ENCODE results near the gene AKAP6.

Gene AKAP6

DNA sequence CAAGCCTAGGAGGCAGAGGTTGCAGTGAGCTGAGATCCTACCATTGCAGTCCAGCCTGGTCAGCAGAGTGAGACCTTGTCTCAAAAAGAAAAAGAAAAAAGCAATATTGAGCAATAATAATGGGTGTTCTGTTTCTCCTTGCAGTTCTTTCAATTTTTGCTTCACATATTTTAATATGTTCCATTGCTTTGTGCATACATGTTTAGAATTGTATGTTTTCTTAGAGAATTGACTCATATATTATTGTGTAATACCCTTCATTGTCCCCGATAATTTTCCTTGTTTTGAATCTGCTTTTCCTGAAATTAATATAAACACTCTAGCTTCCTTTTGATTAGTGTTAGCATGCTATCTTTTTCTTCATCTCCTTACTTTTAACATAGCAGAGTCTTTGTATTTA is 471.2 kb downstream of the AKAP6 start:
- DNase-seq (ENCODE audit: low read depth in 2 of 3, low spot score in 1 of 3) = no peak

DNA sequence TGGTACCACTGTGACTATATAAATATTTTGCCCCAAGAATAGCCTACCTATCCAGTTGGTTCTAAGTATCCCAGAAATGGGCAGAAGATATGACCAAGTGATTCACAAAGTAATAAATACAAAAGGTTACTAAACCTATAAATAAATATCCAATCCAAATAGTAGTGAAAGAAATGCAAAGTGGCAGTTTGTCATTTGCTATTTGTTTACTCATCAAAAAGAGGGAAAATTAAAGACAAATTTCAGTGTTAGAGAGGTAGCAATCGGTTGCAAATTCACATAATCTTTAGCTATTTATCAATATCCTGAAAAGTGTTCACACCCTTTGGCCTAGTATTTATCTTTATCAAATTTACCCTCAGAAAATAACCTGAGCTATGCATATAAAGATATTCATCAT is 473.2 kb downstream of the AKAP6 start:
- no peak for DNase-seq (ENCODE audit: low read depth in 2 of 3, low spot score in 1 of 3)

DNA sequence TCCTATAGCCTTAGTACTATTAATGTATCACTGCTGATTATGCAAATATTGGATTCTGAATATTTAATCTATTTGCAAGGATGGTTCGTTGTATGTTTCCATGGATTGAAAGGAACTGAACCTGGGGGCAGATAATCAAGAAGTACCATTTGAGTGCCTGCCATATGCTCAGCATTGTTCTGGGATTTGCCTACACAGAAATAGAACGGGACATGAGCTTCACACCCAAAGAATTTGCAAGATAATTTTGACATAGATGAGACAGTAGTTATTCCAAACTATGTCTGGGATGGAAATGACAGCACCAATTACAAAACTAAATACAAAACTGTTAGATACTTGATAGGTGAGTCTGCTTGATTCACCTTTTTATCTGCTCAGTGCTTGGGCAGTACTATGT is 476.9 kb downstream of the AKAP6 start:
- DNase-seq (ENCODE audit: low read depth in 2 of 3, low spot score in 1 of 3) = no peak

DNA sequence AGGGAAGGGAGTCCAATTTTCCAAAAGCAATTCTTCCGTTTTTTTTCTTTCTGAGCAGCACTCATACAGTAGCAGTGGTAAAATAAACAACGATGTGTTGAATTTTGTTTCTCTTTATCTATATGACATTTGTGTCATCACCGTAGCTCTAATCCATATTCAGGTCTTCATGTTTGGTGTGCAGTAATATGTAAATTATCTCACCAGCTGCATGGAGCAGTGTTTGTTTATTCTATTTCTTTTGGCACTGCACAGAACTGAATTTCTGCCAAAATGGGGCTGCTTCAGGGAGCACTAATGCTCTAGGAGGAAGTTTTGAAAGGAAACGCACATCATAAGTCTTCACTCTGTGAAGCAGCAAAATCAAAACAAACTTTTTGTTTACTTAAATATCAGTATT is 479.5 kb downstream of the AKAP6 start:
- no peak for DNase-seq (ENCODE audit: low read depth in 2 of 3, low spot score in 1 of 3)

DNA sequence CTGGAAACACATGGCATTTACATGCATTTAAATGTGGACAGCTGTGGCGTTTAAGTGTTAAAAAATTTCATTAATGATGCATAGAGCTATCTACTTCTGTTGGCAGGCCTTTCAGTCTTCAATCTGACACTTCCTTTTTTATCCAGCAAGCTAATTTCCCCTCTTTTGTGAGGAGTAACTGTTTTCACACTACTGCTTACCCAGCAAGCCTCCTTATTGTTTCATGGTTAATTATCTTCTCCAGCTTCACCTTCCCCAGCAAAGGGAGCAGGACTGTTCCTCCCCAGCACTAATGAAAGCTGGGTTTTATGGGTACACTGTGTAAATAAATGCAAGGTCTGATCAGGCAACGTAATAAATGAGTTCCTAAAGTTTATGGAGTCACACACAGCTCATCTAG is 480.2 kb downstream of the AKAP6 start:
- no peak for DNase-seq (ENCODE audit: low read depth in 2 of 3, low spot score in 1 of 3)

- DNase-seq (ENCODE audit: low read depth in 2 of 3, low spot score in 1 of 3) = no peak
Measured at GRCh38 chr14:32813401-32813800, 484.3 kb downstream of the AKAP6 start.

DNA sequence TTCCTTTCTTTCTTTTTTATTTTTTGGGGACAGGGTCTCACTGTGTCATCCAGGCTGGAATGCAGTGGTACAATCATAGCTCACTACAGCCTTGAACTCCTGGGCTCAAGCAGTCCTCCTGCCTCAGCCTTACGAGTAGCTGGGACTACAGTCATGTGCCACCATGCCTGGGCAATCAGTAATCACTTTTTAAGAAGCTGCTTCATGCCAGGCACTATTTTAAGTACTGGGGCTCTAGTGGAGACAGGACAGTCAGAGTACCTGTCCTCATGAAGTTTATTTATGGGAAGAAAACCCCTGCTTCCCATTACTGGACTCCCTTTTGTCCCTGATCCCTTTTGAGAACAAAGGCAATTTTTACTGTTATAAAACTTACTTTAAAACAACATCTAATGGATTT is 485.6 kb downstream of the AKAP6 start:
- no peak for DNase-seq (ENCODE audit: low read depth in 2 of 3, low spot score in 1 of 3)

GRCh38 chr14:32816588-32816987 is 487.5 kb downstream of the AKAP6 start:
- DNase-seq (ENCODE audit: low read depth in 2 of 3, low spot score in 1 of 3) = no peak

DNA sequence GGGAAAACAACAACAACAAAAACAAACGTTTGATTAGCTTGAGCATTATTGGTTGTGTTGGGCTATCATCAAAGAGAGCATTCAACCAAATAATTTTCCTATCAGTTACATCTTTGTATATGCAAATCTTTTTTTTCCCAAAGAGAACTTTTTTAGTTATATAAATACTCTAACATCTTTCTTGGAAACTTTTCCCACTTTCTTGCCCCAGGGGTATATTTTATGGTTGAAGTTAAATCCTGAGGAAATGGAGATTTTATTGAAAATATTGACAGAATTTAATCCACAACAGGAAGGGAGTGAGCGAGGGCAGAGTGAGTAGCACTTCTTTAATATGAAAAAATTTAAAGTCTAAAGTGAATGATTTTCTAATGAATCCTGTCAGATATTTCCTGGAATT is 488.7 kb downstream of the AKAP6 start:
- no peak for DNase-seq (ENCODE audit: low read depth in 2 of 3, low spot score in 1 of 3)

DNA sequence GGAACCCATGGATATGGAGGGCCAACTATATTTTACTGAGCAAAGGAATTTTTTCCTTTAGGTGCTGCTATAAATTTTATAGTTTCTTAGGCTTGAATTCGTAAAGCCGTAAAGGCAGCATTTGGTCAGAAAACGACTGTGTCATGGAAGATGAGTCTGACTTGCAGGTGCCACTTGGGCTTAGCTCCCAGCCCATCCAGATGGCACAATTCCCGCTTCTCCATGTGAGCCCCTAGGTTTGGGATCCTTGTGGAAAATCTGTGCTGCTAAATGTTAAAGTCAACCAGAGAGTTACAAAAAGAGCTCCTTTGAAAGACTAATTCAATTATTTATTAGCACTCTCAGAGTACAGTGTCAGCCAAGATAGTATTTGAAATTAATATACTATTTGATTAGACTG is 489.5 kb downstream of the AKAP6 start:
- DNase-seq (ENCODE audit: low read depth in 2 of 3, low spot score in 1 of 3) = no peak

GRCh38 chr14:32820181-32820580 is 491.1 kb downstream of the AKAP6 start:
- no peak for DNase-seq (ENCODE audit: low read depth in 2 of 3, low spot score in 1 of 3)

- DNase-seq (ENCODE audit: low read depth in 2 of 3, low spot score in 1 of 3) = no peak
Measured at GRCh38 chr14:32820682-32821081, 491.6 kb downstream of the AKAP6 start.

DNA sequence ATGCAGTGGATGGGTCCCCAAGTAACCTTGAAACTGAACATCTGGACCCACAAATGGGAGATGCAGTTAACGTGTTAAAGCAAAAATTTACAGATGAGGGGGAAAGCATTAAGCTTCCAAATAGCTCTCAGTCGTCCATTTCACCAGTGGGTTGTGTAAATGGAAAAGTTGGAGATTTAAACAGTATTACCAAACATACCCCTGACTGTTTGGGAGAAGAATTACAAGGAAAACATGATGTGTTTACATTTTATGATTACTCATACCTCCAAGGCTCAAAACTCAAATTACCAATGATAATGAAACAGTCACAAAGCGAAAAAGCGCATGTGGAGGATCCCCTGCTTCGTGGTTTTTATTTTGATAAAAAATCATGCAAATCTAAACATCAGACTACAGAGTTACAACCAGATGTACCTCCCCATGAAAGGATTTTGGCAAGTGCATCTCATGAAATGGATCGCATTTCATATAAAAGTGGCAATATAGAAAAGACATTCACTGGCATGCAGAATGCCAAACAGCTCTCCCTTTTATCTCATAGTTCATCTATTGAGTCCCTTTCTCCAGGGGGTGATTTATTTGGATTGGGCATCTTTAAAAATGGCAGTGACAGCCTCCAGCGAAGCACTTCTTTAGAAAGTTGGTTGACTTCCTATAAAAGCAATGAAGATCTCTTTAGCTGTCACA is 493.0 kb downstream of the AKAP6 start:
- no peak for DNase-seq (ENCODE audit: low read depth in 2 of 3, low spot score in 1 of 3)

GRCh38 chr14:32823706-32824105 is 494.6 kb downstream of the AKAP6 start:
- no peak for DNase-seq (ENCODE audit: low read depth in 2 of 3, low spot score in 1 of 3)

GRCh38 chr14:32824195-32824594 is 495.1 kb downstream of the AKAP6 start:
- no peak for DNase-seq (ENCODE audit: low read depth in 2 of 3, low spot score in 1 of 3)

DNA sequence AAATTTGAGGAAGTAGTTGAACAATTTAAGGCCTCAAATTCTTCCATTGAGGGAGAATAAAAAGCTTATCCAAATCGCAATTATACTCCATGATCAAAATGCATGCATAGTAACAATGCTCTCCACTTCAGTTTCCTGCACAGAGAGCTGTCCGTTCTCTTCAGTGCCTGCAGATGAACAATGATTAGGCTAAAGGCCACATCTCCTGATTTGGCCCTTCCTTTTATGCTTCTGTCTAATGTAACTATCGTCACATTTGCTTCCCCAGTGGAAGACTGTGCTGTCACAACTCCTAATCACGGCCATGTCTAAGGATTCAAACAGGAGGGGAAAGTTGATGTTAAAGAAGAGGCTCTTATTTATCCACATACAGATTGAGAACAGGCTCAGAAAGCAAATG is 496.0 kb downstream of the AKAP6 start:
- DNase-seq (ENCODE audit: low read depth in 2 of 3, low spot score in 1 of 3) = no peak

- no peak for DNase-seq (ENCODE audit: low read depth in 2 of 3, low spot score in 1 of 3)
Measured at GRCh38 chr14:32826404-32827082, 497.4 kb downstream of the AKAP6 start.

GRCh38 chr14:32827514-32827913 is 498.4 kb downstream of the AKAP6 start:
- no peak for DNase-seq (ENCODE audit: low read depth in 2 of 3, low spot score in 1 of 3)

GRCh38 chr14:32835924-32836323 is 506.8 kb downstream of the AKAP6 start:
- DNase-seq (ENCODE audit: low read depth in 2 of 3, low spot score in 1 of 3) = no peak

GRCh38 chr14:32841698-32842097 is 512.6 kb downstream of the AKAP6 start:
- DNase-seq (ENCODE audit: low read depth in 2 of 3, low spot score in 1 of 3) = no peak

DNA sequence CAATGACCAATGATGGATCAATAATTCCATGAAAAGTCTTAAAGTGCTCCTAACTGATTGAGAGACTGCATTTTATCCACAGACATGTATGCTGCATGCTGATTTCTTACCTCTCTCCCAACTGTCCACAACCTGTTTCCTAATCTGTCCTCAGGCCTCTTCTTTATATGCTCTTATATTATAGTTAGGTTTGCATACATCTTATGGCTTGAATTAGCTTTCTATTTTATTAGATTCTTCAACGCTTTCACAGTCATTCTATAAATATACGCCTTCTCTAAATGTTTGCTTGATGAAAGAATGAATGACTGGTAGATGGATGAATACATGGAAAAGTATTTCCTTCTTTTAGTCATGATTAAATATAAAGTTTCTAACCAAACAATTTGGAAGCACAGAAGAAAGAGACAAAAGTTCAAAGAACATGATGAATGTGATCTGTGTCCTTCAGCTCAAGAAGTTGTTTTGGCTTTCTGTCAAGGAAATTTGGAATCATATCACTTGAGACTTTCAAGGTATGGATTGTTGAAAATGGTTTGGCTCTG is 517.8 kb downstream of the AKAP6 start:
- no peak for DNase-seq (ENCODE audit: low read depth in 2 of 3, low spot score in 1 of 3)

DNA sequence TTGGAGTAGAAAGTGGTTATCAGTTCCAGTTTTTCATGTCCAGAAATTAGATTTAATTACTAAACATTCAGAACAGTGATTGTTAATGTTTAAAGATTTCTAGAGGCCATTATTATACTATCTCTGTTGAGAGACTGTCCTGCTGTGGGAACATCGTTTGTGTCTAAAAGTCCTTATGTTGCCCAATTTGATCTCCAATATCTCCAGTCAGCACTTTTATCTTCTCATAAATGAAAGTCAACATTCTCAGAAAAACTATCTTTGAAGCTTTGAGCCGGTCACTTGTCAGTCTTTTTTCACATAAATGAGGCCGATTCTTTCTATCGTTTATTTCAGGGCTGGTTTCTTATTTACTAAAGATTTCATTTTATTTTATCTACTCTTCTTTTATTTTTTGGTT is 518.8 kb downstream of the AKAP6 start:
- DNase-seq (ENCODE audit: low read depth in 2 of 3, low spot score in 1 of 3) = no peak

All from stimulated activated CD4-positive, alpha-beta T cell treated with anti-CD3 and anti-CD28 coated beads, Interleukin-12 subunit alpha, Interleukin-12 subunit beta, amount 100 ng/mL, for 48 hours (primary cell).